GM19372 (cell line): Measurements from ENCODE around the gene POU2F1.

ENCODE experiments used
- ATAC-seq: cut with Tn5 transposase; IDR thresholded peaks from one replicate; pipeline ENCODE4 v1.9.1; 2021; ENCODE audit warnings: mild to moderate bottlenecking, low read depth, moderate library complexity; ENCODE audit not compliant: unreplicated experiment

The POU2F1 gene

DNA sequence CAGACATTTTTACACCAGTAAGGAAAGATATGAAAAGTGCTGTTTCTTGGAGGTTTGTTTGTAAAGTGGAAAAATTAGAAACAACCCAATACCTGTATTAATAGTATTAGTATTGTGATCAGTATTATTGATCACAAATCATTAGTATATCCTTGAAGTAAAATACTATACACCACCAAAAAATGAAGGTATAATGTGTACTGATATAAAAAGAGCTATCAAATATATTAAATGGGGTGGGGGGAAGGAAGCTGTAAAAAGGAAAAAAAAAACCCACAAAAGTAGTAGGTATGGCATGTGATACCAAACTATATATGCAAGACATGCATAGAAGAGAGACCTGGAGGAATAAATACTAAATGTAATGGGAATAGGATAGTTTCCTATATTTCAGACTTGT is 46.3 kb downstream of the POU2F1 start:
- ATAC-seq, result no peak

DNA sequence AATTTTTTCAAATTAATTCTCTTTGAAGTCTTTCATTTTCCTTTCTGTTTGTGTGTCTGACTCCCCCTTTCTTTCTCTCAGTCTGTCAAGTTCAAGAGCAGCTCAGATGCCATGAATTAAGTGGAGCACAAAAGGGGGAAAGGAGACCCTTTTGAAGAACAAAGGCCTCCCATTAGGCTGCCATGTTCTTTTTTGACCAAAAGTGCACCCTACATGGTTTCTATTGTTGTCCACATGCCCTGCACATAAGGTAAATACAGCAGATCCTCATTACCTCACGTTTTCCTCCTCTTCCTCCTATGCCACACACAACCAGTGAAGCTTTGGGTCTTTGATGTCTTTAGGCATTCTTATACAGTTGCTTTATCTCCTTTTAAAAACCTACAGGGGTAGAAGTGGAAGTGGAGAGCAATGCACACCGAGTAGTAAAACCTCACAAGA is 47.7 kb downstream of the POU2F1 start:
- ATAC-seq, result no peak

- ATAC-seq, result no peak
Measured at GRCh38 chr1:167270349-167271092, 49.8 kb downstream of the POU2F1 start.

DNA sequence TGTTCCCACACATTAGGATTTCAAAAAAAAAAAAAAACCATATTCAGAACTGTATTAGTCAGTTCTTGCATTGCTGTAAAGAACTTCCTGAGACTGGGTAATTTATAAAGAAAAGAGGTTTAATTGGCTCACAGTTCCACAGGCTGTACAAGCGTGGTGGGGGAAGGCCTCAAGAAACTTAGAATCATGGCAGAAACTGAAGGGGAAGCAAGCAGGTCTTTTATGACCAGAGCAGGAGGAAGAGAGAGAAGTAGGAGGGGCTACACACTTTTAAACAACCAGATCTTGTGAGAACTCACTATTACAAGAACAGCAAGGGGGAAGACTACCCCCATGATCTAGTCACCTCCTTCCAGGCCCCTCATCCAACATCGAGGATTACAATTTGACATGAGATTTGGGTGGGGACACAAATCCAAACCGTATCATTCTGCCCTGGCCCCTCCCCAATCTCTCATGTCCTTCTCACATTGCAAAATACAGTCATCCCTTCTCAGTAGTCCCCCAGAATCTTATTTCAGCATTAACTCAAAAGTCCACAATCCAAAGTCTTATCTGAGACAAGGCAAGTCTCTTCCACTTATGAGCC is 51.8 kb downstream of the POU2F1 start:
- no peak for ATAC-seq

DNA sequence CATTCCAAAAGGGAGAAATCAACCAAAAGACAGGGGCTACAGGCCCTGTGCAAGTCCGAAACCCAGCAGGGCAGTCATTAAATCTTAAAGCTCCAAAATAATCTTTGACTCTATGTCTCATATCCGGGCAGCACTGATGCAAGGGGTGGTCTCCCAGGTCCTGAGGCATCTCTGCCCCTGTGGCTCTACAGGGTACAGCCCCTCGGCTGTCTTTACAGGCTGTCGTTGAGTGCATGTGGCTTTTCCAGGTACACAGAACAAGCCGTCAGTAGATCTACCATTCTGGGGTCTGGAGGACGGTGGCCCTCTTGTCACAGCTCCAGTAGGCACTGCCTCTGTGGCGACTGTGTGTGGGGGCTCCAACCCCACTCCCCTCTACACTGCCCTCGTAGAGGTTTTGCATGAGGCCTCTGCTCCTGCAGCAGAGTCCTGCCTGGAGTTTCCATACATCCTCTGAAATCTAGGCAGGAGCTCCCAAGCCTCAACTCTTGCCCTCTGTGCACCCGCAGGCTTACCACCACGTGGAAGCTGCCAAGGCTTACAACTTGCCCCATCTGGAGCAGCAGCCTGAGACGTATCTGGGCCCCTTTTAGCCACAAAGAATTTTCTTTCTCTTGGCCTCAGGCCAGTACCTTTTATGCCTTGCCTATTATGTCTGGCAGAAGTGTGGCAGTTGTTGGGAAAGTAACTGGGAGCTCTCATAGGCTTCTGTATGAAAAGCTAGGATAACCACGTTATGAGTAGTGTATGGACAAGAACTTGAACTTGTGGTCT is 52.5 kb downstream of the POU2F1 start:
- ATAC-seq, result no peak

DNA sequence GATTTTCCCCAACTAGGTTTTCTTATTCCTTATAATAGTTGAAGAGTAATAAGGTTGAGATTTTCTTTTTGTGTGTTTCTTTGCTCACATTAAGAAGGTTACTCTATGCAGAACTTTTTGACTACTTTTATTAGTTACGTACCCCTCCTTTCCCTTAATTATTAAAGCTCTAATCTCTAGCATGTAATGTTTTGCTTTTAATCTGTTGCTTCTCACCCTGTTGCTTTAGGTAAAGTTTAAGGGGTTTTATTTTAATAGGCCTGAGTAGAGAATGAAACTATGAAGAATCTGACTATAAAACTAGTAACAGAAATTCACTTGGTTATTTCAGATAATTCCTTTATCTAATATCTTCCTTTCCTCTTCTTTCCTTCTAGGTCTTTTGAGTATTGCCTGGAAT is 53.4 kb downstream of the POU2F1 start:
- no peak for ATAC-seq

- ATAC-seq, result peak; percentile 88
Measured at GRCh38 chr1:167276969-167277368, 56.3 kb downstream of the POU2F1 start.

DNA sequence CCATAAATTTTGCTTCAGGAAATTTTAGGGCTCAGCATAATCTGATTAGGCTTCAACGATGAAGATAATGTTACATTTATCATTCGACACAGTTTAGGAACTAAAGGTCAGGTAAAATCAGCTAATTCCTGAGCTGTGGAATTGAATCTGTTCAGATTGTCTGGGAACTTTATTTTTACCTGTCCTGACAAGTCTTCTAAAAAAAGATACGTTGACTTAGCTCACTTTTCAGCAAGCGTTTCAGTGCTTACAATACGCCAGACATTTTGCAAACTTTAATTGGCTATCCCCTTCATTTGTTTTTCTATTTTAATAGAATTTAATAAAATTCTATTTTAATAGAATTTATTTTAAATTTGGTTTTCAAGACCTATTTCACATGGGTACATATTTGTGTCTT is 57.8 kb downstream of the POU2F1 start:
- no peak for ATAC-seq

DNA sequence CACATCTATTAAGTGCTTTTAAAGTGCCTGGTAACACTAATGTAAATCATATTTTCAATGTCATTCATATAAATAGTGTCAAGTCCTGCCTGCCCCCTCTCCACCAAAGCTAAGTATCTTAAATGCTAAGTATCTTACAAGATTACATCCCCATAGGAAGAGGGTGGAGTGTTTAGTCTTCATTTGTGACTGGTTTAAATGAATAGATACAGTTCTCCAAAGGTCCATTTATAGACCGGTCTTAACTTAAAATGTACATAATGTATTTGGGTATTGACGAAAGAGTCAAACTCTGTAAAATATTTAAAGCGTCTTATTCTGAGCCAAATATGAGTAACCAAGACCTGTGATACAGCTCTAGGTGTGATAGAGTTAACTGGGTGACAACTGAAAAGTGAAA is 60.2 kb downstream of the POU2F1 start:
- ATAC-seq, result no peak

DNA sequence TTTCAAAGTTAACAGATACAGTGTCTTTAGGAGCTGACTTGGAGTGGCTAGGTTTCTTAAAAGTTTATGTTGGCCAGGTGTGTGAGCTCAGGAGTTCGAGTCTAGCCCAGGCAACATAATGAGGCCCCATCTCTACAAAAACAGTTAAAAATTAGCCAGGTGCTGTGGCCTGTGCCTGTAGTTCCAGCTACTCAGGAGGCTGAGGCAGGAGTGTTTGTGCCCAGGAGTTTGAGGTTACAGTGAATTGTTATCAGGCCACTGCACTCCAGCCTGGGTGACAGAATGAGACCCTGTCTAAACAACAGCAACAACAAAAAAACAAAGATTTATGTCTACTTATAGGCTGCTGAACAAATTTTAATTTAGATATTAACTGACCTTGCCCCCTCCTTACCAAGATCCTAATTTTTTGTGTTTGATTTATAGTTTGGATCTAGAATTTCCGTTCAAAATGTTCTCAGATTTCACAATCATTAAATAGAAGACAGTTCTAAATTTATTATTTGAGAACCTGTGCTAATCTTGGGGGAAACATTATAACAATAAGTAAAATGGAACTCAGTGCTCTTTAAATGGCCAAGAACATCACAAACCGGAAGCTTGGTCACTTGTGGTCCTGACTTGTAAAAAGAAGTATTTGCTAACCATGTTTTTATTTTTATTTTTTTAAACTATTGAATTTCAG is 67.8 kb downstream of the POU2F1 start:
- ATAC-seq, result no peak

DNA sequence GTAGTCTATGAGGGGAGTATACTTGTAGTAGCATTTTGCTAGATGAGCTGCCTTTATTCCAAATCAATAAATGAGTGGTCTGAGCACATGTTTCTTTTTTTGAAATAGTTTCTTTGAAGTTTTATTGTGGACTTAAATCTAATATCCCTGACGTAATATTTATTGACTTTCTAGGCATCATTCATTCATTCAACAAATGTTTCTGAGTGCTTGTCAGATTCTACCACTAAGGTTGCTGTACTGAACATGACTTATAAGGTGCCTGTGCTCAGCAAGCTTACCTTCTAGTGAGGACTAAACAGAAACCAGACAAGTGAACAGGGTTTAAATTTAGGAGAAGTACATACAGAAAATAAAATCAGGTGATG is 68.4 kb downstream of the POU2F1 start:
- no peak for ATAC-seq

DNA sequence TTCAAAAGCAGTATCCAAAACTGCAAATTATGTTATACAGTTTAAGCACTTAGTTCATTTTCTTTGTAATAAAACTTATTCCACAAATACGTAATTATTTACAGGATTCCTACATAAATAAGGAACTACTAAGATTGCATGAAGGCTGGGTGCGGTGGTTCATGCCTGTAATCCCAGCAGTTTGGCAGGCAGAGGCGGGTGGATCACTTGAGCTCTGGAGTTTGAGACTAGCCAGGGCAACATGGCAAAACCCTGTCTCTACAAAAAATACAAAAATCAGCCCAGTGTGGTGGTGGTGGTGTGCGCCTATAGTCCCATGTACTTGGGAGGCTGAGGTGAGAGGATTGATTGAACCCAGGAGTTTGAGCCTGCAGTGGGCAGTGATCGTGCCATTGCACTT is 69.3 kb downstream of the POU2F1 start:
- no peak for ATAC-seq

- ATAC-seq, result no peak
Measured at GRCh38 chr1:167291539-167292185, 71.0 kb downstream of the POU2F1 start.

GRCh38 chr1:167292216-167292615 is 71.5 kb downstream of the POU2F1 start:
- no peak for ATAC-seq

- ATAC-seq, result no peak
Measured at GRCh38 chr1:167293057-167293456, 72.4 kb downstream of the POU2F1 start.

- no peak for ATAC-seq
Measured at GRCh38 chr1:167294528-167294927, 73.8 kb downstream of the POU2F1 start.

DNA sequence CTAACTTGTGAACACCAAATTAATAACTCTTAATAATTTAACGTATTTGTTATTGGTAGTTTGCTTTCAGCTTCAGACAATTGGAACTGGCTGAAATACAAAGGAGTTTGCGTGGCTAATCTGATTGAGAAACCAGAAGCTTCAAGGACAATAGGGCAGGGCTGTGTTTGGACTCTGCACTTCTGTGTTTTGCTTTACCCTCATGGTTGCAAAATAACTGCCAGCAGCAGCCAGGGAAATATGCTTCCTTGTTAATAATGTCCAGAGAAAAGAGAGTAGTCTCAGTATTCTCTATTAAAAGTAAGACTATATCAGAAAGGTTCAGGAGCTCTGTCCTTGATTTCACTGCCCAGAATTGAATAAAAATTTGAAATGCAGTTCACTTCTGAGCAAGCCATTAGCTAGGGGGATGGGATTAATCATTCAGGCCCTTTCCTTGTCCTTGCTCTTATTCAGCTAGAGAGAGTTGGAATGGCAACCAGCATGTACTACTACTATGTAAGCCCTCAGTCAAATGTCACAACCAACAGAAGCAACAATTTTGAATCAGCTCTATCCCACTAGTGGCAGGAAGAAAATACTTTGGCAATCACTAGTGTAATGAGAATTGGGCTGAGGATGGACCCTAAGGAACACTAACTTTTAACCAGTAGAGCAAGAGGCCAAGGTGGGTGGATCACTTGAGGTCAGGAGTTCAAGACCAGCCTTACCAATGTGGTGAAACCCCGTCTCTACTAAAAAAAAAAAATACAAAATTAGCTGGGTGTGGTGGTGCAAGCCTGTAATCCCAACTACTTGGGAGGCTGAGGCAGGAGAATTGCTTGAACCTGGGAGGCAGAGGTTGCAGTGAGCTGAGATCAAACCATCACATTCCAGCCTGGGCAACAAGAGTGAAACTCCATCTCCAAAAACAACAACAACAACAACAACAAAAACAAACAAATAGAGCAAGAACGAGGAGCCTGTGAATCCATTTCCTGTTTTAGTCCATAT is 76.8 kb downstream of the POU2F1 start:
- ATAC-seq, result no peak

- no peak for ATAC-seq
Measured at GRCh38 chr1:167298325-167298724, 77.6 kb downstream of the POU2F1 start.

DNA sequence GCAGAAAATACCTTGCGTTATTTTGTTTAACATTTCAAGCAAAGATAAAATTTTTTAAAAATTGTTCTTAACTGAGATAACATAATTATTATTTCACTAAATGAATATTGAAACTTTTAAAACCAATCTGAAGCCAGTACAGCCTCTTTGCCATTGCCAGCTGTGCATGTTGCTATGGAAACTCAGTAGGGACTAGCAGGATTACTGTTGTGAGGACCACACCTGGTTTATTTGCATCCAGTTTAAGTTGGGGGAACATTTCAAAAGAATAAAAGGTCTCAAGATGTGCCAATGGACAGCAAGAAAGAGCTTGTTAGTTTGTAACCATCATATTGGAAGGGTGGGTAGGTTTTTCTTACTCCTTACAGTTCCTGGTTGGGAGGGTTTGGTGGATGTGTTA is 80.7 kb downstream of the POU2F1 start:
- no peak for ATAC-seq
